Measurements from ENCODE around the gene CDH26.

DNA sequence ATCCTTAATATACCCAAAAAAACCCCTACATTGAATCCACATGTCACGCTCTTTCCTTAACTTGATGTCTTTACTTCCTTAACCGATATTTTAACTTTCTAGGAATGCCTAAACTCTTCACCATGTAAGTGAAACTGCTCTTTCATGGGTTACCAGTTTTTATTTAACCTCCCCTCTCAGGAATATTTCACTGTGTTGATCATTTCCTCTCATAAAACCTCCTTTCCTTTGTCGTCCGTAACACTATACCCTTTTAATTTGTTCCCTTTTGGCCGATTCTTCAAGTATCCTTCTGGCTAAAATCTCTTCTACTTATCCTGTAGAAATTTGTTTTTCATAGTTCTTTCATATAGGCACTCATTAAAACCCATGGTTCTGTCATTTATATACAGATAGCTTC is 49.4 kb upstream of the CDH26 start:
- TF ChIP-seq RAD21 (IDR thresholded peaks at IDR 0.05; ENCODE audit: low read depth) = no peak
- TF ChIP-seq YY1 (IDR thresholded peaks at IDR 0.05; ENCODE audit: low read depth) = no peak
- TF ChIP-seq, protein P1, sequence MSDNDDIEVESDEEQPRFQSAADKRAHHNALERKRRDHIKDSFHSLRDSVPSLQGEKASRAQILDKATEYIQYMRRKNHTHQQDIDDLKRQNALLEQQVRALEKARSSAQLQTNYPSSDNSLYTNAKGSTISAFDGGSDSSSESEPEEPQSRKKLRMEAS (IDR thresholded peaks at IDR 0.05) = no peak
- no peak for TF ChIP-seq EP300 (IDR thresholded peaks at IDR 0.05; ENCODE audit: borderline replicate concordance)
- no peak for TF ChIP-seq EGR1 (IDR thresholded peaks at IDR 0.05)
- TF ChIP-seq FOXM1 (IDR thresholded peaks at IDR 0.05; ENCODE audit: borderline replicate concordance, low read depth) = no peak
- TF ChIP-seq NFIC (IDR thresholded peaks at IDR 0.05) = no peak
- no peak for TF ChIP-seq TAF1 (IDR thresholded peaks at IDR 0.05; ENCODE audit: low read depth)

Data from Ishikawa (cell line).